Measurements from ENCODE around the gene INF2. TPM values are rescaled to one million over a fixed set of nuclear protein-coding genes. Genes with fewer than 3 reads are reported as not detected.

INF2 gene
- total RNA-seq, 1 experiment from 2014 or later = 58.3 TPM

DNA sequence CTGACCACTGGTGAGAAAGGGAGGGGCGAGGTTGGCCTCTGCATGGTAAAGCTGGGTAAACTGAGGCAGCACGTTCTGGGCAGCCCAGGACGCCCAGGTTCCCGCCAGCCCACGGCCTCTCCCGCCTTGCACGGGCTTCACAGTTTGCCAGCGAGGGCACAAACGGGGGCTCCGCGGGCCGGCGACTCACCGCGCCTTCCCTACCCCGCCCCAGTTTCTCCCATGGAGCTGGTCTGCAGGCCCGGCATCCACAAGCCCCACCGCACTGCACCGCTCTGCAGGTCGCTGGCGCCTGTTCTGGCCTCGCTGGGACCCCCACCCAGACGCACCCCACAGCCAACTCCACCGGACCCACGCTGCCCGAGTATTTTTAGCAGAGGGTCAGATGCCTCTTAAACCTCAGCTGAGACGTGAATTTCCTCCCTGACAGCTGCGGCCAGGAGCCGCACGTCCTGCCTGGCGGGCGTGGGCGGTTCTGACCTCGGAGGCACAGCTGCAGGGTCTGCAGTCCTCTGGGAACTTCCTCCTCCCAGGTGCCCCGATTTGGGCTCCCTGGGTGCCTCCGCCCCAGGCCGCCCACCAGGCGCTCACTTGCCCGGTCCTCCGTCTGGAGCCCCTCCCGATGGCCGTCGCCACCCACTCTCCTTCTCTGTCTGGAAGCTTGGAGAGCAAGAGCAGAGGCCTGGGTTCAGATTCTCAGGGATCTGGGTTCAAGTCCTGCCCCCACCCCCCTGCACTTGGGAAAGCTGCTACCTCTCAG, 29.5 kb upstream of the INF2 start:
- H3K4me1 Mint-ChIP-seq = peaks cover 9 to 21% of the 10 kb centered on the region in 2 experiments

More for the DNA sequence above, 29.5 kb upstream of the INF2 start:
- no peaks in the 10 kb centered on the region for H4K20me1 ChIP-seq (ENCODE audit: control insufficient read depth, insufficient read depth, insufficient read length)
- H3K9me3 ChIP-seq (ENCODE audit: control insufficient read depth, low read depth, low read length) = no peaks in the 10 kb centered on the region
- no peaks in the 10 kb centered on the region for H3K79me1 ChIP-seq (ENCODE audit: insufficient read depth, low read depth, low read length, poor library complexity, severe bottlenecking)
- no peak overlapping the region for H3K23ac ChIP-seq (ENCODE audit: insufficient read length, low read depth, low read length)
- H3K27ac Mint-ChIP-seq = no peak overlapping the region; a peak in 1 of 7 replicates
- peaks cover 7 to 8% of the 10 kb centered on the region in 2 experiments; a peak in 4 of 5 replicates for H3K9me3 Mint-ChIP-seq
- H3K4me2 ChIP-seq (ENCODE audit: insufficient read depth, insufficient read length, low read length) = no peak overlapping the region
- TF ChIP-seq, protein P1, sequence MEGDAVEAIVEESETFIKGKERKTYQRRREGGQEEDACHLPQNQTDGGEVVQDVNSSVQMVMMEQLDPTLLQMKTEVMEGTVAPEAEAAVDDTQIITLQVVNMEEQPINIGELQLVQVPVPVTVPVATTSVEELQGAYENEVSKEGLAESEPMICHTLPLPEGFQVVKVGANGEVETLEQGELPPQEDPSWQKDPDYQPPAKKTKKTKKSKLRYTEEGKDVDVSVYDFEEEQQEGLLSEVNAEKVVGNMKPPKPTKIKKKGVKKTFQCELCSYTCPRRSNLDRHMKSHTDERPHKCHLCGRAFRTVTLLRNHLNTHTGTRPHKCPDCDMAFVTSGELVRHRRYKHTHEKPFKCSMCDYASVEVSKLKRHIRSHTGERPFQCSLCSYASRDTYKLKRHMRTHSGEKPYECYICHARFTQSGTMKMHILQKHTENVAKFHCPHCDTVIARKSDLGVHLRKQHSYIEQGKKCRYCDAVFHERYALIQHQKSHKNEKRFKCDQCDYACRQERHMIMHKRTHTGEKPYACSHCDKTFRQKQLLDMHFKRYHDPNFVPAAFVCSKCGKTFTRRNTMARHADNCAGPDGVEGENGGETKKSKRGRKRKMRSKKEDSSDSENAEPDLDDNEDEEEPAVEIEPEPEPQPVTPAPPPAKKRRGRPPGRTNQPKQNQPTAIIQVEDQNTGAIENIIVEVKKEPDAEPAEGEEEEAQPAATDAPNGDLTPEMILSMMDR (conservative IDR thresholded peaks at IDR 0.05) = no peak
- H3K23me2 ChIP-seq (ENCODE audit: insufficient read length, low read depth, low read length, poor library complexity, severe bottlenecking) = no peaks in the 10 kb centered on the region
- H3K4me3 Mint-ChIP-seq = no peak overlapping the region
- no CpG with 5 or more reads among the region's 43 CpGs for WGBS (ENCODE audit: extremely low coverage, insufficient read length, low lambda C conversion rate)
- no peak overlapping the region for H2AFZ ChIP-seq (ENCODE audit: low read length)
- H2BK5ac ChIP-seq (ENCODE audit: insufficient read length, low read length) = no peak overlapping the region
- no peak overlapping the region for H3K9ac ChIP-seq (ENCODE audit: extremely low read depth, insufficient read length, low read length)
- peaks cover 36% of the 10 kb centered on the region for H3K27me3 Mint-ChIP-seq (ENCODE audit: low read depth)
- H3T11ph ChIP-seq (ENCODE audit: low read length) = no peak overlapping the region
- no peak overlapping the region for H3K56ac ChIP-seq (ENCODE audit: insufficient read length, low read depth, low read length)
- no peak overlapping the region for H3K4ac ChIP-seq (ENCODE audit: low read depth, low read length)
- no peak overlapping the region for H2BK20ac ChIP-seq (ENCODE audit: low read depth, low read length, poor library complexity, severe bottlenecking)
- H4K5ac ChIP-seq (ENCODE audit: insufficient read length, low read depth, low read length) = no peak overlapping the region
- no peak overlapping the region for H3K14ac ChIP-seq (ENCODE audit: insufficient read depth, low read length)
- H2BK12ac ChIP-seq (ENCODE audit: insufficient read length, low read depth, low read length) = no peak overlapping the region
- H4K91ac ChIP-seq (ENCODE audit: insufficient read length, low read depth, low read length) = no peak overlapping the region
- no peaks in the 10 kb centered on the region for H3K4me1 ChIP-seq (ENCODE audit: insufficient read depth, low read length)
- no peaks in the 10 kb centered on the region for H3K79me2 ChIP-seq (ENCODE audit: insufficient read depth, low read length)
- DNase-seq = no peak
- H4K8ac ChIP-seq (replicated peaks; ENCODE audit: insufficient read length, low read depth, low read length) = no peak overlapping the region
- no peak overlapping the region for H3K18ac ChIP-seq (ENCODE audit: insufficient read length, low read depth, low read length)
- no peak overlapping the region for H2BK120ac ChIP-seq (ENCODE audit: low read depth, low read length, poor library complexity, severe bottlenecking)
- no peak overlapping the region for H2AK5ac ChIP-seq (ENCODE audit: insufficient read length, low read length)
- no peak overlapping the region for H2BK15ac ChIP-seq (ENCODE audit: low read depth, low read length)
- peaks cover 0 to 6% (median 1%) of the 10 kb centered on the region in 3 experiments; a peak in 2 of 7 replicates for H3K36me3 Mint-ChIP-seq (ENCODE audit: insufficient read depth in 1 of 3, low read depth in 3 of 3)
- no peaks in the 10 kb centered on the region for H3K27me3 ChIP-seq (ENCODE audit: insufficient read depth, low read length)
- no peak overlapping the region for H3K27ac ChIP-seq (ENCODE audit: insufficient read length, low read depth, low read length)

Measured in H9 (cell line).